ENCODE results near the gene KRTAP10-4.

- TF ChIP-seq CTCF (IDR thresholded peaks at IDR 0.05 in 8 of 11, conservative IDR thresholded peaks at IDR 0.05 in 3 of 11) (no peak), POLR2AphosphoS5 (IDR thresholded peaks at IDR 0.05) (no peak), POLR2A (IDR thresholded peaks at IDR 0.05) (no peak)
Observed at GRCh38 chr21:44599264-44600029, 25.9 kb downstream of the KRTAP10-4 start.

Measured in spleen (tissue), 7 donors.